ENCODE results near the gene ANO3. TPM values are rescaled to one million over a fixed set of nuclear protein-coding genes. Genes with fewer than 3 reads are reported as not detected.

The ANO3 gene
- total RNA-seq, 1 experiment from 2014 or later, result not detected

DNA sequence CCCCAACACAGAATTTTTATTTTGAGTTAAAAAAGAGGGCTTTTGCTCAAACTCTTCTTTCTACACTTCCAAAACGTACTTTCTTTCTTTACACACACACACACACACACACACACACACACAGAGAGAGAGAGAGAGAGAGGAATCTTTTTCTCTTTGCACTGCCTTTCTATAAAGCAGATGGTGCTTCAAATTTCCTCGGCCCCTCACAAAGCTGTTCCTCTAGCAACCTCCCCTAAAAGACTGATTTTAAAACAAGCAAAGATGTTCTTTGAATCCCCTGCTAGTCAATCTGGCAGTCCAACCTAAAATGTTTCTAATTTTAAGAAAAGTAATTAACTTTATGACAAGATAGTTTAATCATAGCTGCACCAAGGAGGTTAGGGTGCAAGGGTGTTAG, 2.7 kb upstream of the ANO3 start:
- H3K9me3 ChIP-seq (replicated peaks), result no peaks in the 10 kb centered on the region
- DNase-seq (ENCODE audit: low read depth in 1 of 2, low spot score in 2 of 2), result no peak
- no peaks in the 10 kb centered on the region for H3K36me3 ChIP-seq
- peaks cover 22% of the 10 kb centered on the region for H3K27me3 ChIP-seq (replicated peaks)
- no peak overlapping the region for H3K27ac ChIP-seq
- no peak overlapping the region for H3K4me3 ChIP-seq
- no peaks in the 10 kb centered on the region for H3K4me1 ChIP-seq (replicated peaks)

DNA sequence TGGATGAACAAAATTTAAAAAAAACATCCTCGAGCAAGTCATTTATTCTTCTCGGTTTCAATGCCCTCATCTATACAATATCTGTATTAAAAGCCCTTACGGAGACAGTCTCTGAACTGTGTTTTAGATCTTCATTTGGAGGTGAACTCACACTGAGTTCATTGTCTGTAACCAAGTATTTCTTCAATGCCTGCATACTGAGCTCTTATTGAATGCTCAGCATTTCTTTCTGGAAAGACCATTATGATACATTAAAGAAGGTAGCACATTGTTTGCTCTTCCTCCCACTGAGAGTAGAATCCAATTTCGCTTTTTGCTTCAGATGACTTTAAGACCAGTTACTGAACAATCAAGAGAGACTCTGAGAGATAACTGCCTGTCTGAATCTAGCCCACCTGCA, 1.7 kb upstream of the ANO3 start:
- no peaks in the 10 kb centered on the region for H3K4me1 ChIP-seq (replicated peaks)
- peaks cover 23% of the 10 kb centered on the region for H3K27me3 ChIP-seq (replicated peaks)
- no peaks in the 10 kb centered on the region for H3K9me3 ChIP-seq (replicated peaks)
- H3K4me3 ChIP-seq, result no peak overlapping the region
- no peak overlapping the region for H3K27ac ChIP-seq
- no peaks in the 10 kb centered on the region for H3K36me3 ChIP-seq
- DNase-seq (ENCODE audit: low read depth in 1 of 2, low spot score in 2 of 2), result no peak

DNA sequence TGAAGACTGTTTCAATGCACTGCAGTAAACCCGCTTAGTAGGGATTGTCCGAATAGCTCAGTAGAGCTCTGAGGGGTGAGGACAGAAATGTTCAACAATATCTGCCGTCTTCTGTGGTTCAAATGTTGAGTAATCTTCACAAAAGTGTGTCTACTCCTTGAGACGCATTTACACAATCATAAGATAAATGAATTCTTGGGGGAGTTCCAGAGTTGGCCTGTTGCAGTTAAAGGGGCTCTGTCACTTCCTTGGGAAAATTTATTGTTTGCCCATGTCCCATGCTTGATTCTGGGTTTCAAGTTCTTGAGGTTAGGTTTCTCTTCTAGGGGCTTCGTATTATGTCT, 614 bp downstream of the ANO3 start:
- Histone ChIP-seq H3K27me3 (replicated peaks) (peaks cover 23% of the 10 kb centered on the region), H3K4me3 (no peak overlapping the region), H3K4me1 (replicated peaks) (no peaks in the 10 kb centered on the region), H3K9me3 (replicated peaks) (no peaks in the 10 kb centered on the region), H3K27ac (no peak overlapping the region), H3K36me3 (no peaks in the 10 kb centered on the region)
- DNase-seq (ENCODE audit: low read depth in 1 of 2, low spot score in 2 of 2), result no peak

DNA sequence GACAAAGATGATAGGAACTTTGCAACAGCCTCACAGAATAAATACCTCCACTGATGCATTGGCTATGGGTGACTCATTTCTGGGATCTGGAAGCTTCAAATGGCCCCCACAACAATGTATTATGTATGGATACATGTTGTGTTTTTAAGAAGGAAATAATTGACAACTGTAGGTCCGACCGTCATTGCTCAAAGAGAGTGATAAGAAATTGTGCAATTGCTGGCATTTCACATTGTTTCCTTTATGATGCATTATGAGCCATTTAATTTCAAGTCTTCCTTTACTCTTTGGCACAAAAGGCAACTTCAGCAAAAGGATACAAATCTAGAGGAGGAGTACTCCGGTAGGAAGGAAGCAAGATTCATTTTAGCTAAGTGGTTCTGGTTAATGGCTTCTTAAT, 2.0 kb downstream of the ANO3 start:
- Histone ChIP-seq H3K36me3 (no peaks in the 10 kb centered on the region), H3K4me3 (no peak overlapping the region), H3K27me3 (replicated peaks) (peaks cover 23% of the 10 kb centered on the region), H3K27ac (no peak overlapping the region), H3K4me1 (replicated peaks) (no peaks in the 10 kb centered on the region), H3K9me3 (replicated peaks) (no peaks in the 10 kb centered on the region)
- no peak for DNase-seq (ENCODE audit: low read depth in 1 of 2, low spot score in 2 of 2)

DNA sequence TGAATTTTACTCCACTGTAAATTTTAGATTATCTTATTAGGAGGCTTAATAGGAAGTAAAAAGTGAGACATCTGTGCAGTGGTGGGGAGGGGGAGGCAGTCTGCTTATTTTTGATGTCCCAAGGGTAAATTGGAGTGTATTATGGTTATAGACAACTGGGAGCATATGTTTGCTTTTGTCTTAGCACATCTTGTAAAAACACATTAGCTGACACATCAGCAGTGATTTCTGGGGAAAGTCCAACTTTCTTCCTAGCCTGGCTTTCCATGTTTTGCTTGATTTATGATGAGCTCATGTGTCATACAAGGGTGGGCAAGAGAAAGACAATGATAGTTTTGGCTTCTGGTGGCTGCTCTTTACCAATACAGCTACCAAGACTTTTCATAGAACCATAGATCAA, 4.0 kb downstream of the ANO3 start:
- no peak overlapping the region for H3K4me3 ChIP-seq
- no peak overlapping the region for H3K27ac ChIP-seq
- H3K4me1 ChIP-seq (replicated peaks), result no peaks in the 10 kb centered on the region
- no peaks in the 10 kb centered on the region for H3K9me3 ChIP-seq (replicated peaks)
- no peaks in the 10 kb centered on the region for H3K36me3 ChIP-seq
- no peak for DNase-seq (ENCODE audit: low read depth in 1 of 2, low spot score in 2 of 2)
- H3K27me3 ChIP-seq (replicated peaks), result peaks cover 29% of the 10 kb centered on the region

DNA sequence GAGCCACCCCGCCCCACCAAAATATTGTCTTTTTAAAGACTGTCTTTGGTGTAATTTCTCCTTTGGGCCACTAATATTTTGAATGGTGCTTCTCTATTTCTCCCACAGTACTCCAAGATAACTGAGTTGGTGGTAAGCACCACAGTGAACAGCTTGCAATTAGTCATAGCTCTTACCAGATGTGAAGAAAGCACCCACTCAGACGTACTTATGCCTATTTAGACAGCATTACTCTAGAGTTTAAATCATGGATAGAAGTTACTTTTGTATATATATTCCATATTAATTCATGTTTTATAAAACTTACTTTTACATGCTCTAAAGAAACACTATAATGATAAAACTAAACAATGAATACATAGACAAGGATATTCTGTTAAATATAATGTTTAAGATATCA, 12.7 kb downstream of the ANO3 start:
- no peaks in the 10 kb centered on the region for H3K4me1 ChIP-seq (replicated peaks)
- no peak overlapping the region for H3K27ac ChIP-seq
- no peak overlapping the region for H3K4me3 ChIP-seq
- no peak for DNase-seq (ENCODE audit: low read depth in 1 of 2, low spot score in 2 of 2)
- peaks cover 6% of the 10 kb centered on the region; the same call in 1 of the 2 replicates for H3K27me3 ChIP-seq (replicated peaks)
- H3K36me3 ChIP-seq, result no peaks in the 10 kb centered on the region
- no peaks in the 10 kb centered on the region for H3K9me3 ChIP-seq (replicated peaks)

DNA sequence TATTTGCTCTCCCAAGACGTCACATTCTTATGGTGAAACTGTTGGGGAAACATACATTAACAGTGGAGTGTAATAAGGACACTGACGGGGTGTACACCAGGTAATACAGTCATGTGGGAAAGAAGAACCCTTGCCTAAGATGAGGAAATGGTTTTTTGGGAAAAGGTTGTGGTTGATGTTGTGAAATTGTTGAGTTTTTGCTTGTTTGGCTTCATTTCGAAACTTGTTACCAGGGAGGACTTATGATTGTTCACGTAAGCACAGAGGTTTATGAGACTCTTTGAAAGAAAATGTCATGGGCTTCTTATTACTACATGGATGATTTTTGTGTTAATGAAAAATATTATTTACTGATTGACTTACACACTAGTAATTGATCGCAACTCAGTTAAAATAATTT, 16.8 kb downstream of the ANO3 start:
- Histone ChIP-seq H3K27me3 (replicated peaks) (no peaks in the 10 kb centered on the region; the same call in 1 of the 2 replicates), H3K9me3 (replicated peaks) (no peaks in the 10 kb centered on the region), H3K4me3 (no peak overlapping the region), H3K36me3 (no peaks in the 10 kb centered on the region), H3K27ac (no peak overlapping the region), H3K4me1 (replicated peaks) (no peaks in the 10 kb centered on the region)
- DNase-seq (ENCODE audit: low read depth in 1 of 2, low spot score in 2 of 2), result no peak

DNA sequence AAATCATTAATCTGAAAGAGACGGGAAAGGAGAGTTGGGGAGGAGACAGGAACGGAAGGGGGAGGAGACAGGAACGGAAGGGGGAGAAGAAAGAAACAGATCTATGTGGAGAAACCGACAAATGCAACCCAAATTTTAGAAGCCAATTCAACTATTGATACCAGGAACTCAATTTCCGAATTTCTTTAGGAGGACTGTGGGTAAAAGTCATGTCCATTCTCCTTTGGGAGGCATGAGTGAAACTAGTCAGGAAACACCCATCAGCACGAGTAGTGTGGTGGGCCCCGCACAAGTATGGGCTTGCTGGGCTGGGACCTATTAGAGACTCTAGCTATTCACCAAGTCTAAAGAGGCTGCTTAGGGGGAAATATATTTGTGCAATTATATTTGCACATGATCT, 18.1 kb downstream of the ANO3 start:
- no peaks in the 10 kb centered on the region; the same call in 1 of the 2 replicates for H3K27me3 ChIP-seq (replicated peaks)
- H3K27ac ChIP-seq, result no peak overlapping the region
- H3K9me3 ChIP-seq (replicated peaks), result no peaks in the 10 kb centered on the region
- no peaks in the 10 kb centered on the region for H3K36me3 ChIP-seq
- H3K4me1 ChIP-seq (replicated peaks), result no peaks in the 10 kb centered on the region
- H3K4me3 ChIP-seq, result no peak overlapping the region
- DNase-seq (ENCODE audit: low read depth in 1 of 2, low spot score in 2 of 2), result no peak

DNA sequence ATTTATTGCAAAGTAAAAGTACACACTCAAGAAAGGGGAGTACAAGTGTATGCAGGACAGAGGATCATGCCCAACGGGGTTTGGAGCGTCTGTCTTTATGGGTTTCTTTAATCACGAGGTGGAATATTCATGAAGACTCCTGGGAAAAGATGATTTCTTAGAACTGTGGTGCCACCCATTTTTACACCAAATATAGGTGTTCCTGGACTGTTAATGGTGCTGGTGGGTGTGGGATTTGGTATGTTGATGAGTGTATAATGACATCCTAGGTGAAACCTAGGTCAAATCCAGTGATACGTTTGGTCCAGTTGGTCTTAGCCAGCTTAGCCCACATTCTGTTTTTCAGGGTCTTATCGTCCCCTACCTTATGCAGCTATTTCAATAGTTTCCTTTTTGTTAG, 21.1 kb downstream of the ANO3 start:
- Histone ChIP-seq H3K27ac (no peak overlapping the region), H3K4me1 (replicated peaks) (no peaks in the 10 kb centered on the region), H3K4me3 (no peak overlapping the region), H3K9me3 (replicated peaks) (no peaks in the 10 kb centered on the region), H3K36me3 (no peaks in the 10 kb centered on the region), H3K27me3 (replicated peaks) (no peaks in the 10 kb centered on the region)
- DNase-seq (ENCODE audit: low read depth in 1 of 2, low spot score in 2 of 2), result no peak

DNA sequence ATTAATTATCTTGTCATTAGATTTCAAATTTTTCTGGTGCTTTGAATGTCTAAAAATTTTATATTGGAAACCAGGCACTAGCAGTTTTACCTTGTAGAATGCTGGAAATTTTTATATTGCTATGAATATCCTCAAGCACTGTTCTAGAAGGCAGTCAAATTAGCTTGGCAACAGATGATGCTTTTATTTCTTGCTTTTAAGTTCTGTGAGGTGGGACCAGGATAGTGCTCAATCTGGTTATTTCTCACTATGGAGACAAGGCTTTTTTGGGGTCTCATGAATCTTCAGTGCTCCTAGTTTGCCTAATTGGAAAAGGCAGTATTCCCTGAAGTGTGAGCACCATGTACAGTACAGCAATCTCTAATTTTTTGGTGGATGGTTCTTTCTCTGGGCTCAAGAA, 27.1 kb downstream of the ANO3 start:
- Histone ChIP-seq H3K36me3 (no peaks in the 10 kb centered on the region), H3K27ac (no peak overlapping the region), H3K9me3 (replicated peaks) (no peaks in the 10 kb centered on the region), H3K4me3 (no peak overlapping the region), H3K27me3 (replicated peaks) (no peaks in the 10 kb centered on the region), H3K4me1 (replicated peaks) (no peaks in the 10 kb centered on the region)
- DNase-seq (ENCODE audit: low read depth in 1 of 2, low spot score in 2 of 2), result no peak

DNA sequence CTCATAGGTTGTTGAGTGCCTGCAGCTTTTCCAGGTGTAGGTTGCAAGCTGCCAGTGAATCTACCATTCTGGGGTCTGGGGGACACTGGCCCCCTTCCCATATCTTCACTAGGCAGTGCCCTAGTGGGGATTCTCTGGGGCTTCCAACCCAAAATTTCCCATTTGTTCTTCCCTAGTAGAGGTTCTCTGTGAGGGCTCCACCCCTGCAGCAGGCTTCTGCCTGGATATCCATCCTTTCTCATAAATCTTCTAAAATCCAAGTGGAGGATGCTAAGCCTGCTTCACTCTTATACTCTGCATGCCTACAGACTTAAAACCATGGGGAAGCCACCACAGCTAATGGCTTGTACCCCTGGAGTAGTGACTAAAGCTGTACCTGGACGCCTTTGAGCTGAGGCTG, 33.4 kb downstream of the ANO3 start:
- Histone ChIP-seq H3K36me3 (no peaks in the 10 kb centered on the region), H3K4me3 (no peak overlapping the region), H3K27me3 (replicated peaks) (no peaks in the 10 kb centered on the region), H3K27ac (no peak overlapping the region), H3K9me3 (replicated peaks) (no peaks in the 10 kb centered on the region), H3K4me1 (replicated peaks) (no peaks in the 10 kb centered on the region)
- DNase-seq (ENCODE audit: low read depth in 1 of 2, low spot score in 2 of 2), result no peak

DNA sequence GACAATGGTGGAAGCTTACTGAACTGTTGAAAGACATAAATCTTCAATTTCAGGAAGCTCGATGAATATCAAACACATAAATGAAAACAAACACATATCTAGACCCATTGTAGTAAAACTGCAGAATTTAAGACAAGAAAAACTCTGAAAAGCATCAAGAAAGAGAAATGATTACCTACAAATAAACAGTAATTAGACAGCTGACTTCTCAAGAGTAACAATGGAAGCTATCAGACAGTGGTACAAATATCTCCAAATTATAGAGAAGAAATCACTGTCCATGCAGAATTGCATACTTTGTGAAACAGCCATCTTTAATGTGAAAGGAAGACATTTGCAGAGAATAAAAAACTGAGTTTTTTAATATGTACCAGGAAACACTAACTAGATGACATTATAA, 45.7 kb downstream of the ANO3 start:
- Histone ChIP-seq H3K36me3 (no peaks in the 10 kb centered on the region), H3K27me3 (replicated peaks) (no peaks in the 10 kb centered on the region), H3K4me1 (replicated peaks) (no peaks in the 10 kb centered on the region), H3K4me3 (no peak overlapping the region), H3K27ac (no peak overlapping the region), H3K9me3 (replicated peaks) (no peaks in the 10 kb centered on the region)
- no peak for DNase-seq (ENCODE audit: low read depth in 1 of 2, low spot score in 2 of 2)

DNA sequence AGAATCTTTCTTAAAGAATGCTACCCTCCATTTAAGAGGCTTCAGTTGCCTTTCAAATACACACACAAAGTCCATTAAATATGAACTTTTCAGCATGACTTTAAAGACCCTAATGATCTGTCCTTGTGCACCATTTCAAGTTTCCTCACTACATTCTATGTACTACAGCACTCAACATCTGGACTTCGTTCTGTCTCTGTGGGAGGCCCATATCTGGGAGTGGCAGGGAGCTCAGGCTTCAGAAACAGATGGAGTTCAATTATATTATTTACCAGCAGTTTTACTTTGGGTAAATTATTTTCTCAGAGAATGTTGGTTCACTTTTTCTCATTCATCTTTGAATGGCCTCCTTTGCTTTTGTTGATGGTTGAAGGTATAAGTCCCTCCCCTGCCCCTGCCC, 67.4 kb downstream of the ANO3 start:
- H3K9me3 ChIP-seq (replicated peaks), result no peaks in the 10 kb centered on the region
- H3K4me3 ChIP-seq, result no peak overlapping the region
- no peak for DNase-seq (ENCODE audit: low read depth in 1 of 2, low spot score in 2 of 2)
- no peaks in the 10 kb centered on the region for H3K4me1 ChIP-seq (replicated peaks)
- H3K36me3 ChIP-seq, result no peaks in the 10 kb centered on the region
- H3K27ac ChIP-seq, result no peak overlapping the region
- 0 out of 2 replicates have a peak, but pooled peaks cover 2% of the 10 kb centered on the region for H3K27me3 ChIP-seq (replicated peaks)

DNA sequence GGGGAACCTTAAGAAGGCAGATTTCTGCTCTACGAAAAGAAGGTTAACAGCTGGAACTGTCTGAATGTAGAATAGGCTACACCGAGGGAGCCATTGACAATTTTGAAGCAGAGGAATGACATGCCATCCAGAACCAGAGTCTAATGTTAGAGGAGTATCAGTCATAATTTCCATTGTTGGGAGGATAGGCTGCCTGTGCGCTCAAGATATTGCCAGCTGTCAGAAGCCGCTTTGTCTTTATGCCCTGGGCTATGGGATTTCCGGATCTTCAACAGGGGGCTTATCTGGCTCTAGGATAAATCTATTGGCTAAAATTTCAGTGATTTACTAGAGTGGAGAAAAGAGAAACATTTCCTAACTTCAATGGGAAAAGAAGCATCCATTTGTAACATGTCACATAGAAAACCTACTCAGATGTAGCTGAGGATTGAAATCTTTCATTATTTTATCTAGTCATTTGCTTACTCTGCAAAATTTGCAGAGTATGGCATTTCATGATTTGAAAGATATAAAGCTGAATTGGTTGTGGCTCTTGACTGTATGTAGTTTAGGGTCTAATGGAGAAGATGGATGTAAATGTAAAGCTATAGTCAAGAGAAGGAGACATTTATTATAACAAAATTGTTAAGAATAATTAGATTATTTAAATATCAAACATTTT, 78.9 kb downstream of the ANO3 start:
- H3K27ac ChIP-seq, result no peak overlapping the region
- no peaks in the 10 kb centered on the region for H3K4me1 ChIP-seq (replicated peaks)
- DNase-seq (ENCODE audit: low read depth in 1 of 2, low spot score in 2 of 2), result no peak
- no peaks in the 10 kb centered on the region for H3K36me3 ChIP-seq
- H3K9me3 ChIP-seq (replicated peaks), result no peaks in the 10 kb centered on the region
- H3K27me3 ChIP-seq (replicated peaks), result no peaks in the 10 kb centered on the region
- no peak overlapping the region for H3K4me3 ChIP-seq

DNA sequence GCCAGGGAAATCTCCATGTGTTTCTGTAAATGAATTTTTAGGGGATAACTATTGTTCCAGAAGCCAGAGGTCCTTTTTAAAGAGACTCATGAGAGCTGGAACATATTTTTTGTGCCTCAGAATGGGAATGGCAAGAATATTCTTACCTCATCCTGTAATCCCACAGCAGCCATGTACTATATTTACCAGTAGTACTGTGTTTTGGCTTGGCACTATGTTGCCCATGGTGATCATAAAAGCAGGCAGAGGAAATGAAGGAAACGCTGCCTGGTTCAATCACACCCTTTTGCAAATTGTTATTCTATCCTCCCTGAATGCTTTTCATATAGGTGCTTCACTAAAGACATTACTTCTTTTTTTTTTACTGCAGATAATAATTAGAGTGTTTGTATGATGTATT, 81.0 kb downstream of the ANO3 start:
- H3K4me3 ChIP-seq, result no peak overlapping the region
- no peak overlapping the region for H3K27ac ChIP-seq
- no peak for DNase-seq (ENCODE audit: low read depth in 1 of 2, low spot score in 2 of 2)
- H3K4me1 ChIP-seq (replicated peaks), result no peaks in the 10 kb centered on the region
- no peaks in the 10 kb centered on the region for H3K9me3 ChIP-seq (replicated peaks)
- no peaks in the 10 kb centered on the region for H3K27me3 ChIP-seq (replicated peaks)
- no peaks in the 10 kb centered on the region for H3K36me3 ChIP-seq

Measured in SJSA1 (cell line).